HepG2 (cell line): ENCODE data around the gene FGFBP2. TPM values are rescaled to one million over a fixed set of nuclear protein-coding genes. Genes with fewer than 3 reads are reported as not detected.

ENCODE experiments used
- BRD4 ChIP-seq: sonication (generic); formaldehyde crosslinking; IDR thresholded peaks from 2 replicates; pipeline ENCODE4 v1.4.0; 2020; ENCODE audit warnings: missing genetic modification reagents
- CREB3 ChIP-seq: sonication (generic); formaldehyde crosslinking; IDR thresholded peaks from 2 replicates; pipeline ENCODE4 v1.5.0; 2020; ENCODE audit warnings: missing genetic modification reagents
- CREBL2 ChIP-seq: sonication (generic); formaldehyde crosslinking; IDR thresholded peaks from 2 replicates; pipeline ENCODE4 v1.8.1; 2023; ENCODE audit warnings: missing genetic modification reagents, mild to moderate bottlenecking, borderline replicate concordance
- MLX ChIP-seq: IDR thresholded peaks from 2 replicates; pipeline ENCODE4 v1.6.1; 2016
- RFX1 ChIP-seq: fragments of 450-650 bp; IDR thresholded peaks from 2 replicates; pipeline ENCODE4 v1.6.1; 2017
- RFXANK ChIP-seq: IDR thresholded peaks from 2 replicates; pipeline ENCODE4 v1.6.1; 2016
- SPEN ChIP-seq: sonication (generic); formaldehyde crosslinking; IDR thresholded peaks from 2 replicates; pipeline ENCODE4 v1.5.1; 2020; ENCODE audit warnings: low read depth, mild to moderate bottlenecking, missing genetic modification reagents
- TFAP4 ChIP-seq: sonication (generic); IDR thresholded peaks from 2 replicates; pipeline ENCODE4 v1.6.1; 2016; ENCODE audit warnings: low read depth, borderline replicate concordance
- WIZ ChIP-seq: sonication (generic); formaldehyde crosslinking; IDR thresholded peaks from 2 replicates; pipeline ENCODE4 v1.5.1; 2020; ENCODE audit warnings: mild to moderate bottlenecking, missing genetic modification reagents
- ZBED4 ChIP-seq: sonication (generic); formaldehyde crosslinking; IDR thresholded peaks from 2 replicates; pipeline ENCODE4 v1.4.0; 2020; ENCODE audit warnings: missing genetic modification reagents, borderline replicate concordance
- ZBTB37 ChIP-seq: sonication (generic); formaldehyde crosslinking; IDR thresholded peaks from 2 replicates; pipeline ENCODE4 v1.4.0; 2020; ENCODE audit warnings: mild to moderate bottlenecking, missing genetic modification reagents
- ZBTB7A ChIP-seq: sonication (generic); formaldehyde crosslinking; IDR thresholded peaks from 2 replicates; pipeline ENCODE4 v1.8.0; 2022; ENCODE audit warnings: mild to moderate bottlenecking, missing genetic modification reagents
- ZNF138 ChIP-seq: sonication (generic); formaldehyde crosslinking; IDR thresholded peaks from 2 replicates; pipeline ENCODE4 v1.5.0; 2020; ENCODE audit warnings: mild to moderate bottlenecking, low read depth, missing genetic modification reagents
- ZNF225 ChIP-seq: sonication (generic); formaldehyde crosslinking; IDR thresholded peaks from 2 replicates; pipeline ENCODE4 v1.4.0; 2020; ENCODE audit warnings: mild to moderate bottlenecking, missing genetic modification reagents
- ZNF574 ChIP-seq: sonication (generic); formaldehyde crosslinking; IDR thresholded peaks from 2 replicates; pipeline ENCODE4 v1.4.0; 2020; ENCODE audit warnings: missing genetic modification reagents
- ZNF644 ChIP-seq: IDR thresholded peaks from 2 replicates; pipeline ENCODE4 v1.6.1; 2016; ENCODE audit warnings: low read depth
- polyA plus RNA-seq, 8 experiments: library from polyadenylated mRNA; depleted of rRNA in 3 of 8; stranded (reverse) in 7 of 8; unstranded in 1 of 8; fragments of >200 nt; fragmentation: Illumina TruSeq in 4 of 8; extraction: Trizol in 4 of 8; gene quantifications; 2 replicates each; pipeline versions ENCODE4 v1.2.1 to v1.2.3, GENCODE V29; 2011 to 2016; ENCODE audit warnings: low read depth in 4 of 8, missing spikeins in 1 of 8, mixed read lengths in 1 of 8; ENCODE audit not compliant: insufficient read depth in 1 of 8
- total RNA-seq, 5 experiments: library from RNA; depleted of rRNA; stranded (reverse); fragments of >200 nt; fragmentation: Illumina TruSeq; extraction: Trizol; gene quantifications; 2 replicates each; pipeline ENCODE4 v1.2.3, GENCODE V29; 2016; ENCODE audit warnings: low read depth in 1 of 5

FGFBP2 gene
- total and polyA plus RNA-seq, 2 of the 13 experiments (the other 11 are each of a cell fraction or from before 2014, with no cell fraction given): not detected

- TF ChIP-seq MLX (CRISPR knock-in tag) (no peak), ZNF225 (no peak), ZBED4 (CRISPR knock-in tag) (no peak), RFXANK (no peak), WIZ (CRISPR knock-in tag) (no peak), ZNF644 (CRISPR knock-in tag) (no peak), ZBTB7A (CRISPR knock-in tag) (no peak), BRD4 (CRISPR knock-in tag) (no peak), ZNF574 (CRISPR knock-in tag) (peak; percentile 83), ZNF138 (no peak), ZBTB37 (CRISPR knock-in tag) (no peak), CREBL2 (CRISPR knock-in tag) (no peak), SPEN (no peak), TFAP4 (peak; percentile 21; the same call in 1 of the 2 replicates), CREB3 (CRISPR knock-in tag) (no peak), RFX1 (no peak)
Observed at GRCh38 chr4:15976456-15977447, 13.8 kb upstream of the FGFBP2 start (continued).
